ENCODE results near the gene MELK.

The MELK gene

DNA sequence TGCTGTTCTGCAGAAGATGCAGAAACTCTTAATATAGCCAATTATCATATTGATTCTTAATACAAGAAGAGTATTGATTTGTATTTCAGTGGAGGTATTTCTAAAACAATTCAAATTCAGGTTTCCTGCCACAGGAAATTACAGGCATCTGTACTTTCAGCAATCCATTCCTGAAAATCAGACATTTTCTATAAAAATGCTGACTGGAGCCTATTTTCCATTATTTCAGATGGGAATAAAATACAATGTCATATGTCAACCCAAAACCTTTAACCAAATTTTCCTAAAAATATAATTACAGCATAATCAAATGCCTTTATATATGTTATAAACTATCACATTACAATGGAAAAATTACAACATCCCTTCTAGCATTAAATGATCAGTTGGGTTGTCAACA is 131.5 kb downstream of the MELK start:
- no peak overlapping the region for H3K27ac Mint-ChIP-seq
- H3K4me1 Mint-ChIP-seq: no peaks in the 10 kb centered on the region
- H3K9me3 Mint-ChIP-seq: peaks cover 12% of the 10 kb centered on the region
- TF ChIP-seq, protein P1, sequence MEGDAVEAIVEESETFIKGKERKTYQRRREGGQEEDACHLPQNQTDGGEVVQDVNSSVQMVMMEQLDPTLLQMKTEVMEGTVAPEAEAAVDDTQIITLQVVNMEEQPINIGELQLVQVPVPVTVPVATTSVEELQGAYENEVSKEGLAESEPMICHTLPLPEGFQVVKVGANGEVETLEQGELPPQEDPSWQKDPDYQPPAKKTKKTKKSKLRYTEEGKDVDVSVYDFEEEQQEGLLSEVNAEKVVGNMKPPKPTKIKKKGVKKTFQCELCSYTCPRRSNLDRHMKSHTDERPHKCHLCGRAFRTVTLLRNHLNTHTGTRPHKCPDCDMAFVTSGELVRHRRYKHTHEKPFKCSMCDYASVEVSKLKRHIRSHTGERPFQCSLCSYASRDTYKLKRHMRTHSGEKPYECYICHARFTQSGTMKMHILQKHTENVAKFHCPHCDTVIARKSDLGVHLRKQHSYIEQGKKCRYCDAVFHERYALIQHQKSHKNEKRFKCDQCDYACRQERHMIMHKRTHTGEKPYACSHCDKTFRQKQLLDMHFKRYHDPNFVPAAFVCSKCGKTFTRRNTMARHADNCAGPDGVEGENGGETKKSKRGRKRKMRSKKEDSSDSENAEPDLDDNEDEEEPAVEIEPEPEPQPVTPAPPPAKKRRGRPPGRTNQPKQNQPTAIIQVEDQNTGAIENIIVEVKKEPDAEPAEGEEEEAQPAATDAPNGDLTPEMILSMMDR (IDR thresholded peaks at IDR 0.05; ENCODE audit: unreplicated experiment in 3 of 3): no peak
- peaks cover 31% of the 10 kb centered on the region for H3K27me3 Mint-ChIP-seq (ENCODE audit: low read depth)
- H3K36me3 Mint-ChIP-seq (ENCODE audit: low read depth): peaks cover 4% of the 10 kb centered on the region
- no peak overlapping the region for H3K4me3 Mint-ChIP-seq

DNA sequence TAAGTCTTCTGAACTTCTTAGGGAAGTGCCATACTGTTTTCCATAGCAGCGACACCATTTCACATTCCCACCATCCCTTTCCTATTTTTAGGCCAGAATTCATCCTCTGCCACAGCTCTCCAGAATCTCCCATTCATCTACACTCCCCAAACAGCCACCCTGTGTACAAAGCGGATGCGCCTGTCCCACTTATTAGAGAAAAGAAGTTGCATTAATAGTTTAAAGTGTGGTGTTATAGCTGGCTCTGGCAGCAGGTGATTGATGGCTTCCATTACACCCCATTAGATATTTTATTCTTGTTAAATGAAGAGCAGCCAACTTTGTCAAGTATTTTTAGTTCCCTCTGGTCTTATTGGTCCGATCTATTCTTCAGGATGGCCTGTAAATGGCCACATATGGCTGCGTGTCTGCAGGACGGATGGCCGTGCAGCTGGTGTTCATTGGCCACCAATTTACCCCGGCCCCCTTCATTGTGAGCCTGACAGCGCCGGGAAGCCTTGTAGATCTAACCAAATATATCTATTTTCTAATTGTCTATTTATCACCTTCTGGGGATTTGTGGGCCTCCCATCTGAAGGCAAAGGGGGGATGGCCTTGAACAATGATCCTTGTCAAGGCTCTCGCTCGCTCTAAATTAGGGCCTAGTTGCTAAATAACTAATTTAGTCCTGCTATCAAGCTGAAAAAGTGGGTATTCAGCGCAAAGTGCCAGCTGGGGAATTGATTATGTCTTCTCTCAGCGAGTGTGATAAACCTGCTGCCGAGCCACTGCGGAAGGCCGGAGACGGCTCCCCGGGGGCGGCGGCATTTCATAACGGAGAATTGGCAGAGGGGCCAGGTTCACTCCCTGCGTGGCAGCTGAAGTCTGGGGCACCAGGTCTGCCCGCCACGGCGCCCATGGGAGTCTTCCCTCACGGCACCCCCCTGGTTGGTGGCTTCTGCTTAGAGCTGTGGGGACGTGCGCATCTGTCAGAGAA is 141.1 kb downstream of the MELK start:
- H3K4me1 Mint-ChIP-seq: no peaks in the 10 kb centered on the region
- TF ChIP-seq, protein P1 (IDR thresholded peaks at IDR 0.05; ENCODE audit: unreplicated experiment in 3 of 3): no peak
- H3K27ac Mint-ChIP-seq: no peak overlapping the region
- H3K27me3 Mint-ChIP-seq (ENCODE audit: low read depth): peaks cover 36% of the 10 kb centered on the region
- H3K36me3 Mint-ChIP-seq (ENCODE audit: low read depth): no peaks in the 10 kb centered on the region
- H3K4me3 Mint-ChIP-seq: no peak overlapping the region
- no peaks in the 10 kb centered on the region for H3K9me3 Mint-ChIP-seq

DNA sequence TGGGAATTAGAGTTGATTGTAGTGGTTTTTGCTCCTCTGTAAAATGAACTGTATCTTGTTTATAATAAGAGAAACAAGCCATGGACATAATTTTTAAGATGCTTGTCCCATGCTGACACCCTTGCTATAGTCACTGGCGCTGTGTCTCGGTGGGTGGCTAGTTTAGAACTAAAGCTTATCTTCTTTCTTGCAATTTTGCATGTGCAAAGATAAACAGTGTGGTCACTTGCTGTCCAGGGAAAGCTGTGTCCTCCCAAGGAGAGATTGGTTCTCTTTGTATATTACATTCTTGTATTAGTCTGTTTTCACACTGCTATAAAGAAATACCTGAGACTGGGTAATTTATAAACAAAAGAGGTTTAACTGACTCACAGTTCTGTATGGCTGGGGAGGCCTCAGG is 143.8 kb downstream of the MELK start:
- H3K9me3 Mint-ChIP-seq: no peaks in the 10 kb centered on the region
- H3K36me3 Mint-ChIP-seq (ENCODE audit: low read depth): no peaks in the 10 kb centered on the region
- no peaks in the 10 kb centered on the region for H3K4me1 Mint-ChIP-seq
- peaks cover 39% of the 10 kb centered on the region for H3K27me3 Mint-ChIP-seq (ENCODE audit: low read depth)
- H3K27ac Mint-ChIP-seq: no peak overlapping the region
- TF ChIP-seq, protein P1 (IDR thresholded peaks at IDR 0.05; ENCODE audit: unreplicated experiment in 3 of 3): no peak
- H3K4me3 Mint-ChIP-seq: no peak overlapping the region

DNA sequence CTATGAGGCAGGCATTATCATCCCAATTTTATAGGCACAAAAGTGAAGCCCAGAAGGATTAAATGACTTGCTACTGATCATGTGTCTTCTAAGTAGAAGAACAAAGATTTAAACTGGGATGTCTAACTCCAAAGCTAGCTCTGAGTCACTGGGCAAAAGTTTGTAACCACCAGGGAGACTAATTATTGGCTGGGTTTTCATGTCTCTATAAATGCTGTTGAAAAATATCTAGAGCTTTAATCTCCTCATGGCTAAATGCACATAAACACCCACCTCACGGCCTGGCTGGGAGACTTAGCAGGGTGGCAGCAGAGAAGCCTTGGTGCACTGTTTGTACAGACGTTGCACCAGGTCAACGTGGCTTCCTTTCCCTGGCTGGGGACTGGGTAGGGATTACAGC is 144.6 kb downstream of the MELK start:
- H3K27ac Mint-ChIP-seq: no peak overlapping the region
- TF ChIP-seq, protein P1 (IDR thresholded peaks at IDR 0.05; ENCODE audit: unreplicated experiment in 3 of 3): no peak
- no peaks in the 10 kb centered on the region for H3K4me1 Mint-ChIP-seq
- H3K4me3 Mint-ChIP-seq: no peak overlapping the region
- H3K36me3 Mint-ChIP-seq (ENCODE audit: low read depth): no peaks in the 10 kb centered on the region
- no peaks in the 10 kb centered on the region for H3K9me3 Mint-ChIP-seq
- H3K27me3 Mint-ChIP-seq (ENCODE audit: low read depth): peaks cover 37% of the 10 kb centered on the region

DNA sequence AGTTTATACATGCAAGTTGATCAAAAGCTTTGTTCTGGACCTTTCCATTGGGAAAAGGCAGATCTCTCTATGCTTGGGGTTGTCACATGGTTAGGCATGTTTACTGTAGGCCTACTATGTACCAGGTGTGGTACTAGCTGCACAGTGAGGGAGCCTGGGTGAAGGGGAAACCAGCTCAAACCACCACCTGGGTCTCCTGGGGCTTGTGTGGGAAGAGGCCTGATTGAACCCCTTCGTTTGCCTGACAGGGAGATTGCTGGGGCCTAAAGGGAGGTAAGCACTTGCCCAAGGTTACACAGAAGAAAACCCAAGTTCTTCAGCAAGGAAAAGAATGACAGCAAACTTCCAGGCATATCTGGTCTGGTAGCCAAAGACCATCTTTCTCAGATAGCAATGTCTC is 145.9 kb downstream of the MELK start:
- Mint-ChIP-seq H3K27ac (no peak overlapping the region), H3K36me3 (ENCODE audit: low read depth) (no peaks in the 10 kb centered on the region), H3K4me1 (no peaks in the 10 kb centered on the region), H3K4me3 (no peak overlapping the region), H3K27me3 (ENCODE audit: low read depth) (peaks cover 30% of the 10 kb centered on the region), H3K9me3 (no peaks in the 10 kb centered on the region)
- TF ChIP-seq, protein P1 (IDR thresholded peaks at IDR 0.05; ENCODE audit: unreplicated experiment in 3 of 3): no peak

DNA sequence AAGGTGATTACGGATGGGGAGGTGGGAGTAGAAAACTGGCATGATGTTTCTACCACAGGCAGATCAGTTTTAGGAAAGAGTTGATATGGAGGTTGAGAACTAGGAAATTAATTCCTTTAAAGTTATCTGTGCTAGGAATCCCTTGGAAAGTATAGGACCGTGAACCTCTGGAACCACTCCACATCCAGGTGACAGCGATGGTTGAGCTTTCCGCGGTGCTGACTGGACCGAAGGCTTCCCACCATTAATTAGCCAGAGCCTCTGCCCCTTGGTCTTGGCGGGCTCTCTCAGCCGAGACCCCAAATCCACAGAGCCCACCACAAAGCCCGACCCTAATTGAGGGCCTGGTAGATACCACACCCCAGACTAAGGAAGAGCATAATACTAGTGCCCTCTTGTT is 147.3 kb downstream of the MELK start:
- TF ChIP-seq, protein P1 (IDR thresholded peaks at IDR 0.05; ENCODE audit: unreplicated experiment in 3 of 3): no peak
- no peaks in the 10 kb centered on the region for H3K36me3 Mint-ChIP-seq (ENCODE audit: low read depth)
- H3K4me1 Mint-ChIP-seq: no peaks in the 10 kb centered on the region
- H3K27me3 Mint-ChIP-seq (ENCODE audit: low read depth): peaks cover 23% of the 10 kb centered on the region
- H3K9me3 Mint-ChIP-seq: no peaks in the 10 kb centered on the region
- no peak overlapping the region for H3K4me3 Mint-ChIP-seq
- no peak overlapping the region for H3K27ac Mint-ChIP-seq

All from nephron (organoid).